Stimulated activated naive CD8-positive, alpha-beta T cell treated with anti-CD3 and anti-CD28 coated beads, Interleukin-15, Interleukin-2, amounts not matched to agents 100 U/mL and 50 U/mL, for 24 hours (primary cell): ENCODE measurements around the gene LIPN.

Source experiments
- ATAC-seq: fragments of 150-1000 bp; cut with Tn5 transposase; one replicate; pipeline ENCODE4 v1.10.0; 2021
- DNase-seq: peaks from one replicate; pipeline ENCODE4 v3.0.0; 2021

The LIPN gene

GRCh38 chr10:88828310-88828709 is 68.5 kb downstream of the LIPN start:
- no peak for DNase-seq

More at GRCh38 chr10:88828310-88828709, 68.5 kb downstream of the LIPN start:
- no peak for ATAC-seq
